Panc1 (cell line): ENCODE results near the gene NT5DC1. TPM values are rescaled to one million over a fixed set of nuclear protein-coding genes. Genes with fewer than 3 reads are reported as not detected.
A peak's percentile ranks its signal among the peaks of the same experiment; 100 is the strongest.

ENCODE experiments used
- ATAC-seq: fragments of 200-7000 bp; cut with Tn5 transposase; 2 replicates; pipeline ENCODE4 v1.9.1; 2020; ENCODE audit warnings: mild to moderate bottlenecking, moderate library complexity
- BruUV-seq: library from RNA; stranded (reverse); fragments of 400-500 nt; replicated peaks from 2 replicates; lab custom pipeline; 2021; lab: Mats Ljungman, UMichigan
- CTCF ChIA-PET: fragments of 300-600 bp; sonication (Branson Sonifier 250); formaldehyde crosslinking; loops from one replicate; lab custom pipeline; 2022; ENCODE audit warnings: antibody characterized with exemption; lab: Charles Lee
- POLR2A ChIA-PET: fragments of 300-600 bp; sonication (Branson Sonifier 250); formaldehyde crosslinking; loops from one replicate; lab custom pipeline; 2022; ENCODE audit warnings: antibody characterized with exemption; lab: Charles Lee
- DNase-seq: peaks from one replicate; pipeline ENCODE4 v3.0.0-alpha.2; 2010; ENCODE audit warnings: low read depth, low spot score
- H3K27ac ChIP-seq: 2 replicates; pipeline ENCODE4 v1.5.1; 2011; ENCODE audit warnings: mild to moderate bottlenecking, low read length, inconsistent platforms
- H3K27me3 ChIP-seq: fragments of 200-500 bp; sonication (Bioruptor generic); 2 replicates; pipeline ENCODE4 v1.6.0; 2014; ENCODE audit warnings: low read length, inconsistent platforms; ENCODE audit not compliant: control insufficient read depth, insufficient read depth
- H3K36me3 ChIP-seq: fragments of 200-500 bp; sonication (Bioruptor generic); 2 replicates; pipeline ENCODE4 v1.5.1; 2014; ENCODE audit warnings: inconsistent platforms, mild to moderate bottlenecking, low read length, moderate library complexity; ENCODE audit not compliant: control insufficient read depth, insufficient read depth
- H3K4me1 ChIP-seq: 2 replicates; pipeline ENCODE4 v1.5.1; 2011; ENCODE audit warnings: inconsistent platforms, mild to moderate bottlenecking, low read length, moderate library complexity; ENCODE audit not compliant: control insufficient read depth, insufficient read depth
- H3K4me3 ChIP-seq, 2 experiments: 2 replicates each; pipeline ENCODE4 v1.5.1; 2011 to 2012; ENCODE audit warnings: low read depth in 2 of 2, low read length in 2 of 2, mild to moderate bottlenecking in 2 of 2, inconsistent platforms in 1 of 2, moderate library complexity in 1 of 2
- H3K9me3 ChIP-seq: fragments of 200-500 bp; sonication (Bioruptor generic); 2 replicates; pipeline ENCODE4 v1.5.1; 2014; ENCODE audit warnings: low read depth, mild to moderate bottlenecking, inconsistent platforms, low read length, moderate library complexity; ENCODE audit not compliant: control insufficient read depth, insufficient read depth
- POLR2AphosphoS5 ChIP-seq: IDR thresholded peaks from 2 replicates; pipeline ENCODE4 v1.6.1; 2012; ENCODE audit warnings: mild to moderate bottlenecking, low read depth, low read length, moderate library complexity
- SIN3A ChIP-seq: IDR thresholded peaks from 2 replicates; pipeline ENCODE4 v1.6.1; 2012; ENCODE audit warnings: low read depth, mild to moderate bottlenecking, low read length, moderate library complexity, borderline replicate concordance; ENCODE audit not compliant: insufficient read depth
- TCF7L2 ChIP-seq: IDR thresholded peaks from 2 replicates; pipeline ENCODE4 v1.6.1; 2011; ENCODE audit warnings: mild to moderate bottlenecking, low read depth, low read length, inconsistent platforms
- in situ Hi-C: cut with HindIII; loops from 2 replicates; pipeline ENCODE4 v1.10.0; 2016; ENCODE audit warnings: low sequenced_read_pairs, low pct_unique_long_range_greater_than_20kb
- intact Hi-C: fragments of 100-400 bp; cut with micrococcal nuclease; formaldehyde crosslinking; loops from one replicate; pipeline ENCODE4 v1.10.0; 2022; ENCODE audit not compliant: unreplicated experiment
- total RNA-seq: library from RNA; stranded (reverse); gene quantifications from one replicate; pipeline ENCODE4 v1.2.1, GENCODE V29; 2021; ENCODE audit not compliant: unreplicated experiment
- TF ChIP-seq, protein P1 (sequence below), 2 experiments: IDR thresholded peaks; 2 replicates each; pipeline ENCODE4 v1.6.1; 2011 to 2012; ENCODE audit warnings: low read depth in 2 of 2, control low read depth in 1 of 2, low read length in 1 of 2, mild to moderate bottlenecking in 1 of 2, moderate library complexity in 1 of 2; ENCODE audit not compliant: insufficient read depth in 1 of 2
- TF ChIP-seq, protein P2 (sequence below): fragments of 450-650 bp; IDR thresholded peaks from 2 replicates; pipeline ENCODE4 v1.5.1; 2017; ENCODE audit warnings: mild to moderate bottlenecking

The NT5DC1 gene
- total RNA-seq, 1 experiment from 2014 or later = 79.1 TPM

DNA sequence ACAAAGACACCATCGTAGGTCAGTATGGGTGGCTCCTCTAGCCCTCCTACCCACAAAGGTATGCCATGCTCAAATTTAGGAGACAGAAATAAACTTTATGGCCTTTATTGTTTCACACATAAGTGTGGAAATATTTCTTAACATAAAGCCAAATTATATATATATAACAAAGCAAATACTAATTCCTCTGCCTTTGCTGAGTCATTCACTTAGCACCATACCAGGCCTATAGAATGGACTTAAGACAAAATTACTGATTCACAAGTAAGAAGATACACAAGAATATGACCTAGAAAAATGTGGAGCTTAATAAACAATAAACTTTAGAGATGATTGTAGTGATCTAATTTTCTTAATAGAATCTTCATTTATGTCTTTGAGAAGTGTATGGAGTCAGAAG lies 45.1 kb upstream of the NT5DC1 start:
- POLR2A ChIA-PET = no interaction called here
- TF ChIP-seq, protein P1, sequence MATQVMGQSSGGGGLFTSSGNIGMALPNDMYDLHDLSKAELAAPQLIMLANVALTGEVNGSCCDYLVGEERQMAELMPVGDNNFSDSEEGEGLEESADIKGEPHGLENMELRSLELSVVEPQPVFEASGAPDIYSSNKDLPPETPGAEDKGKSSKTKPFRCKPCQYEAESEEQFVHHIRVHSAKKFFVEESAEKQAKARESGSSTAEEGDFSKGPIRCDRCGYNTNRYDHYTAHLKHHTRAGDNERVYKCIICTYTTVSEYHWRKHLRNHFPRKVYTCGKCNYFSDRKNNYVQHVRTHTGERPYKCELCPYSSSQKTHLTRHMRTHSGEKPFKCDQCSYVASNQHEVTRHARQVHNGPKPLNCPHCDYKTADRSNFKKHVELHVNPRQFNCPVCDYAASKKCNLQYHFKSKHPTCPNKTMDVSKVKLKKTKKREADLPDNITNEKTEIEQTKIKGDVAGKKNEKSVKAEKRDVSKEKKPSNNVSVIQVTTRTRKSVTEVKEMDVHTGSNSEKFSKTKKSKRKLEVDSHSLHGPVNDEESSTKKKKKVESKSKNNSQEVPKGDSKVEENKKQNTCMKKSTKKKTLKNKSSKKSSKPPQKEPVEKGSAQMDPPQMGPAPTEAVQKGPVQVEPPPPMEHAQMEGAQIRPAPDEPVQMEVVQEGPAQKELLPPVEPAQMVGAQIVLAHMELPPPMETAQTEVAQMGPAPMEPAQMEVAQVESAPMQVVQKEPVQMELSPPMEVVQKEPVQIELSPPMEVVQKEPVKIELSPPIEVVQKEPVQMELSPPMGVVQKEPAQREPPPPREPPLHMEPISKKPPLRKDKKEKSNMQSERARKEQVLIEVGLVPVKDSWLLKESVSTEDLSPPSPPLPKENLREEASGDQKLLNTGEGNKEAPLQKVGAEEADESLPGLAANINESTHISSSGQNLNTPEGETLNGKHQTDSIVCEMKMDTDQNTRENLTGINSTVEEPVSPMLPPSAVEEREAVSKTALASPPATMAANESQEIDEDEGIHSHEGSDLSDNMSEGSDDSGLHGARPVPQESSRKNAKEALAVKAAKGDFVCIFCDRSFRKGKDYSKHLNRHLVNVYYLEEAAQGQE (IDR thresholded peaks at IDR 0.05; ENCODE audit: insufficient read depth in 1 of 2, low read depth in 2 of 2, low read length in 1 of 2) = no peak
- TF ChIP-seq POLR2AphosphoS5 (no peak), TCF7L2 (no peak), SIN3A (no peak)
- TF ChIP-seq, protein P2, sequence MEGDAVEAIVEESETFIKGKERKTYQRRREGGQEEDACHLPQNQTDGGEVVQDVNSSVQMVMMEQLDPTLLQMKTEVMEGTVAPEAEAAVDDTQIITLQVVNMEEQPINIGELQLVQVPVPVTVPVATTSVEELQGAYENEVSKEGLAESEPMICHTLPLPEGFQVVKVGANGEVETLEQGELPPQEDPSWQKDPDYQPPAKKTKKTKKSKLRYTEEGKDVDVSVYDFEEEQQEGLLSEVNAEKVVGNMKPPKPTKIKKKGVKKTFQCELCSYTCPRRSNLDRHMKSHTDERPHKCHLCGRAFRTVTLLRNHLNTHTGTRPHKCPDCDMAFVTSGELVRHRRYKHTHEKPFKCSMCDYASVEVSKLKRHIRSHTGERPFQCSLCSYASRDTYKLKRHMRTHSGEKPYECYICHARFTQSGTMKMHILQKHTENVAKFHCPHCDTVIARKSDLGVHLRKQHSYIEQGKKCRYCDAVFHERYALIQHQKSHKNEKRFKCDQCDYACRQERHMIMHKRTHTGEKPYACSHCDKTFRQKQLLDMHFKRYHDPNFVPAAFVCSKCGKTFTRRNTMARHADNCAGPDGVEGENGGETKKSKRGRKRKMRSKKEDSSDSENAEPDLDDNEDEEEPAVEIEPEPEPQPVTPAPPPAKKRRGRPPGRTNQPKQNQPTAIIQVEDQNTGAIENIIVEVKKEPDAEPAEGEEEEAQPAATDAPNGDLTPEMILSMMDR = no peak
- no TSS peak for BruUV-seq
- no peaks in the 10 kb centered on the region for H3K9me3 ChIP-seq
- in situ Hi-C loops (no loop called here), intact Hi-C loops (no loop called here)
- ATAC-seq = no peak
- peaks cover 3% of the 10 kb centered on the region; the same call in 1 of the 2 replicates for H3K4me1 ChIP-seq
- no peaks in the 10 kb centered on the region for H3K36me3 ChIP-seq
- H3K27me3 ChIP-seq = 0 out of 2 replicates have a peak, but pooled peaks cover 3% of the 10 kb centered on the region
- no peak for DNase-seq
- CTCF ChIA-PET = no interaction called here
- H3K27ac ChIP-seq = no peak overlapping the region
- H3K4me3 ChIP-seq = no peak overlapping the region

DNA sequence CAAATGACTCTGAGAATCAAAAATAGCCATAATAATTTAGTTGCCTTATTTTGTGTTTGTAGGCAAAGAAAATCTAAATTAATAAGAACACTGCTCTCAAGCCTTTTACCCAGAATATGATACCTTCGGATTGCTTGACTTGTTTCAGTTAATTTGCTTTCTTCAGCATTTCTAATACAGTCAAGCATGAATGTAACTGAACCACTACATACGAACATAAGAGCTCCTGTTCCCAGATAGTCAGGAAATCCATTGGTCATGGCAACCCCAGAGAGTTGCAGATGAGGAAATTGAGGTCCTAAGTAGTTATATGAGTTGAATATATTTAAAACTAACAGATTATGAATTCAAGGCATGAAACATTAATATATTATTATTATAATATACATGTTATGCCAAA lies 42.9 kb upstream of the NT5DC1 start:
- DNase-seq = no peak
- H3K9me3 ChIP-seq = no peaks in the 10 kb centered on the region
- TF ChIP-seq, protein P1 (IDR thresholded peaks at IDR 0.05; ENCODE audit: insufficient read depth in 1 of 2, low read depth in 2 of 2, low read length in 1 of 2) = no peak
- no peak for TF ChIP-seq TCF7L2
- TF ChIP-seq, protein P2 = no peak
- TF ChIP-seq POLR2AphosphoS5 = no peak
- no peak for TF ChIP-seq SIN3A
- H3K36me3 ChIP-seq = no peaks in the 10 kb centered on the region
- H3K4me1 ChIP-seq = peaks cover 5% of the 10 kb centered on the region; the same call in 1 of the 2 replicates
- H3K27ac ChIP-seq = no peak overlapping the region
- peak overlapping the region in 1 of 2 experiments; percentile 71; a peak in 2 of 4 replicates for H3K4me3 ChIP-seq
- CTCF ChIA-PET = no interaction called here
- in situ Hi-C loops = no loop called here
- no peak for ATAC-seq
- peaks cover 3% of the 10 kb centered on the region; the same call in 1 of the 2 replicates for H3K27me3 ChIP-seq
- TSS peak; percentile 19 for BruUV-seq
- POLR2A ChIA-PET = no interaction called here
- intact Hi-C loops = no loop called here
